Calu3 (cell line): Measurements from ENCODE around the gene MLLT3. TPM values are rescaled to one million over a fixed set of nuclear protein-coding genes. Genes with fewer than 3 reads are reported as not detected.

Experiments
- BruUV-seq: library from RNA; stranded (reverse); fragments of 400-500 nt; replicated peaks from 2 replicates; lab custom pipeline; 2021; lab: Mats Ljungman, UMichigan
- CTCF ChIA-PET: fragments of 300-600 bp; sonication (Branson Sonifier 250); formaldehyde crosslinking; loops from one replicate; lab custom pipeline; 2022; ENCODE audit warnings: antibody characterized with exemption; lab: Charles Lee
- DNase-seq: peaks from one replicate; pipeline ENCODE4 v3.0.0; 2022
- H3K27ac Mint-ChIP-seq: one replicate; pipeline ENCODE4 v1.8.0; 2022; ENCODE audit warnings: mixed read lengths; ENCODE audit not compliant: unreplicated experiment
- H3K27me3 Mint-ChIP-seq: one replicate; pipeline ENCODE4 v1.8.0; 2022; ENCODE audit warnings: mixed read lengths; ENCODE audit not compliant: unreplicated experiment
- H3K36me3 Mint-ChIP-seq: one replicate; pipeline ENCODE4 v1.8.0; 2022; ENCODE audit warnings: mild to moderate bottlenecking, moderate library complexity, mixed read lengths; ENCODE audit not compliant: insufficient read depth, unreplicated experiment
- H3K4me1 Mint-ChIP-seq: one replicate; pipeline ENCODE4 v1.8.0; 2022; ENCODE audit warnings: mild to moderate bottlenecking, low read depth, mixed read lengths; ENCODE audit not compliant: unreplicated experiment
- H3K4me3 Mint-ChIP-seq: one replicate; pipeline ENCODE4 v1.8.0; 2022; ENCODE audit warnings: mild to moderate bottlenecking, low read depth, moderate library complexity, mixed read lengths; ENCODE audit not compliant: unreplicated experiment
- H3K9me3 Mint-ChIP-seq: one replicate; pipeline ENCODE4 v1.8.0; 2022; ENCODE audit warnings: low read depth, mixed read lengths; ENCODE audit not compliant: unreplicated experiment
- intact Hi-C: fragments of 100-400 bp; cut with micrococcal nuclease; formaldehyde crosslinking; loops from one replicate; pipeline ENCODE4 v1.10.0; 2022; ENCODE audit not compliant: unreplicated experiment
- total RNA-seq: library from RNA; stranded (reverse); gene quantifications from 2 replicates; pipeline ENCODE4 v1.2.3, GENCODE V29; 2022
- TF ChIP-seq, protein P1 (sequence below): fragments of 200-600 bp; IDR thresholded peaks from one replicate; pipeline ENCODE4 v1.8.0; 2022; ENCODE audit warnings: antibody characterized with exemption; ENCODE audit not compliant: unreplicated experiment

The MLLT3 gene
- total RNA-seq, 1 experiment from 2014 or later: 23.1 TPM

- CTCF ChIA-PET: interaction anchor here (0.7 to 0.8 kb wide), 2 partner anchors 14 to 22 kb away, joined by 3 to 4 read pairs; no protein-coding TSS in a partner anchor
- H3K27me3 Mint-ChIP-seq: no peaks in the 10 kb centered on the region
- H3K4me3 Mint-ChIP-seq: peak overlapping the region; percentile 52
- TF ChIP-seq, protein P1, sequence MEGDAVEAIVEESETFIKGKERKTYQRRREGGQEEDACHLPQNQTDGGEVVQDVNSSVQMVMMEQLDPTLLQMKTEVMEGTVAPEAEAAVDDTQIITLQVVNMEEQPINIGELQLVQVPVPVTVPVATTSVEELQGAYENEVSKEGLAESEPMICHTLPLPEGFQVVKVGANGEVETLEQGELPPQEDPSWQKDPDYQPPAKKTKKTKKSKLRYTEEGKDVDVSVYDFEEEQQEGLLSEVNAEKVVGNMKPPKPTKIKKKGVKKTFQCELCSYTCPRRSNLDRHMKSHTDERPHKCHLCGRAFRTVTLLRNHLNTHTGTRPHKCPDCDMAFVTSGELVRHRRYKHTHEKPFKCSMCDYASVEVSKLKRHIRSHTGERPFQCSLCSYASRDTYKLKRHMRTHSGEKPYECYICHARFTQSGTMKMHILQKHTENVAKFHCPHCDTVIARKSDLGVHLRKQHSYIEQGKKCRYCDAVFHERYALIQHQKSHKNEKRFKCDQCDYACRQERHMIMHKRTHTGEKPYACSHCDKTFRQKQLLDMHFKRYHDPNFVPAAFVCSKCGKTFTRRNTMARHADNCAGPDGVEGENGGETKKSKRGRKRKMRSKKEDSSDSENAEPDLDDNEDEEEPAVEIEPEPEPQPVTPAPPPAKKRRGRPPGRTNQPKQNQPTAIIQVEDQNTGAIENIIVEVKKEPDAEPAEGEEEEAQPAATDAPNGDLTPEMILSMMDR: no peak
- H3K36me3 Mint-ChIP-seq: peaks cover 54% of the 10 kb centered on the region
- H3K4me1 Mint-ChIP-seq: peaks cover 8% of the 10 kb centered on the region
- TSS peak; percentile 16 for BruUV-seq
- peak; percentile 49 for DNase-seq
- H3K27ac Mint-ChIP-seq: peak overlapping the region; percentile 74
- H3K9me3 Mint-ChIP-seq: no peaks in the 10 kb centered on the region
- intact Hi-C loops: no loop called here
Measured at GRCh38 chr9:20618361-20618802, 3.9 kb downstream of the MLLT3 start.

DNA sequence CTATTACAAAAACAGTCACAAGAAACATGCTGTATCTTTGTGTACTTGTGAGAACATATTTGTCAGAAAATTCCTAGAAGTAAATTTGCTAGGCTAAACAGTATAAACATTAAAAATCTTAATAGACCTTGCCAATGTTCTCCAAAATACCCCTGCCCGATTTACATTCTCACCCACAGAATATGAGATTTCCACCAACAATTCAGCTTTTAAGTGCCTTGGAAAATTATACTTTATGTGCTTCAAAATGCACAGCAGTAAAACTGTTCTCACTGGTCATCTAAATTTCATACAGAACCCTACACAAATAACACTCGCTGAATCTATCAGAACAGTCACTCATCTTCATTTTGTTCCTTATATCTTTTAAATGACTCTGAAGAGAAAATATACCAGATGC lies 5.5 kb downstream of the MLLT3 start:
- TF ChIP-seq, protein P1: no peak
- Mint-ChIP-seq H3K27ac (no peak overlapping the region), H3K4me3 (no peak overlapping the region), H3K9me3 (no peaks in the 10 kb centered on the region), H3K4me1 (peaks cover 22% of the 10 kb centered on the region), H3K27me3 (no peaks in the 10 kb centered on the region), H3K36me3 (peaks cover 43% of the 10 kb centered on the region)
- BruUV-seq: no TSS peak
- no peak for DNase-seq
- intact Hi-C loops: no loop called here
- CTCF ChIA-PET: interaction anchor here (0.9 kb wide), 1 partner anchor 66 kb away, joined by 3 read pairs; no protein-coding TSS in a partner anchor

DNA sequence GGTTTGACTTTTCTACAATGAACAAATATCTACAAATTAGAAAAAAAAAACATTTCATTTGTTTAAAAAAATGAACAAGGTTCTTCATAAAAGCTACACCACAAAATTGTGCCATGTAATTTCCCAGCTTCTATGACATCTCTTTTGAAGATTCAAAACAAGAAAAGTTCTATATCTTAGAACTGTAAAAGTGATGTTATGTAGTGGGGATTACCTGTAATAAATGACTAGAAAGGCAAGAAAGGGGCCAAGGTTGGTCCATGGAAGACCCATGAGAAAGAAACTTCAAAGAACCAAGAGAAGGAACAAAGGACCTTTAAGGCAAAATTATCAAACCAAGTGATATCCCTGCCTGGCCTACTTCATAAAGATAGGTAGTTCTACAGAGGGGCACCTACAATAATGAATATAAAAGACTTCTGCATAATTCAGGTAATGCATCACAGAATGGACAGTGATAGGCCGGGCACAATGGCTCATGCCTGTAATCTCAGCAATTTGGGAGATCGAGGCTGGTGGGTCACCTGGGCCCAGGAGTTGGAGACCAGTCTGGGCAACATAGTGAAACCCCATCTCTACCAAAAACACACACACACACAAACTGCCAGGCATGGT lies 7.6 kb downstream of the MLLT3 start:
- no peaks in the 10 kb centered on the region for H3K27me3 Mint-ChIP-seq
- no peak overlapping the region for H3K4me3 Mint-ChIP-seq
- CTCF ChIA-PET: no interaction called here
- peaks cover 22% of the 10 kb centered on the region for H3K36me3 Mint-ChIP-seq
- H3K4me1 Mint-ChIP-seq: peaks cover 33% of the 10 kb centered on the region
- DNase-seq: no peak
- no peaks in the 10 kb centered on the region for H3K9me3 Mint-ChIP-seq
- H3K27ac Mint-ChIP-seq: no peak overlapping the region
- TF ChIP-seq, protein P1: no peak
- no TSS peak for BruUV-seq
- intact Hi-C loops: no loop called here

DNA sequence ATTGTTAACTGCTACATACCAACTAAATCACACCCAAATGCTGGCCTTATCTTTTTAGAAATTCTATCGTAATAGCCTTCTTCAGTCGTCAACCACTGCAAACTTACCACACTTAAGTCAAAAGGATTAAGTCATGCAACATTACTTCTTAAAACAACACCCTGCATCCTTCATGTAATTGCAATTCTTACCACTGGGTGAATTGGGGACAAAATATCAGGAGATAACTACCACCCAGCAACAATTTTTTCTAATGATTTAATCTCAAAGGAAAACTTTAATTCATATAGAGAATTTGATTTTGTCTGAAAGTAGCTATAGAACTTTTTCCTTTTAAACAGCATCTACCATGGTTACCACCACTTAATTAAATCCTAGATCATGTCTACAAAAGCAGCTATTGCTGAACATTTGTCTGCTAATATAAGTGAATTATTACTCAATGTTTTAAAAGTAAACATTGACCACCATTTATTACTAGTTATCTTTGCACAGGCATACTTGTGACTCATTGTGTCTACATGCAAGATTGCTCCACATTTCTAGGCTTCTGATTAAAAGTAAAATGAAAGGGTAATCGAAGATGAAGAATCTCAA lies 10.5 kb downstream of the MLLT3 start:
- CTCF ChIA-PET: interaction anchor here (1.0 kb wide), 1 partner anchor 10 kb away, joined by 3 read pairs; the partner anchor contains the start of gene MLLT3

More for the DNA sequence above, 10.5 kb downstream of the MLLT3 start:
- Mint-ChIP-seq H3K4me1 (peaks cover 43% of the 10 kb centered on the region), H3K9me3 (no peaks in the 10 kb centered on the region), H3K4me3 (peak overlapping the region; percentile 59), H3K27ac (peak overlapping the region; percentile 89), H3K27me3 (no peaks in the 10 kb centered on the region), H3K36me3 (peaks cover 9% of the 10 kb centered on the region)
- no peak for DNase-seq
- intact Hi-C loops: loop anchor here (2.0 kb wide), 1 partner anchor 59 kb away; no protein-coding TSS in a partner anchor
- no TSS peak for BruUV-seq
- TF ChIP-seq, protein P1: peak; percentile 33
